ENCODE results near the gene NACC2.

NACC2 gene

GRCh38 chr9:136024696-136025316 is 70.3 kb downstream of the NACC2 start:
- Mint-ChIP-seq H3K27me3 (peaks cover 27% of the 10 kb centered on the region), H3K4me3 (no peak overlapping the region), H3K36me3 (peaks cover 12% of the 10 kb centered on the region), H3K4me1 (peaks cover 4% of the 10 kb centered on the region), H3K9me3 (peaks cover 11% of the 10 kb centered on the region), H3K27ac (no peak overlapping the region)
- DNase-seq (ENCODE audit: low spot score in 2 of 2) (no peak), ATAC-seq (ENCODE audit: low read depth) (no peak)

- H3K9me3 Mint-ChIP-seq: peaks cover 11% of the 10 kb centered on the region
- H3K4me3 Mint-ChIP-seq: no peak overlapping the region
Measured at GRCh38 chr9:136024286-136024685, 70.8 kb downstream of the NACC2 start.

GRCh38 chr9:136023410-136024225 is 71.5 kb downstream of the NACC2 start:
- no peak for ATAC-seq (ENCODE audit: low read depth)

More at GRCh38 chr9:136024286-136024685, 70.8 kb downstream of the NACC2 start:
- DNase-seq (ENCODE audit: low spot score in 2 of 2) (no peak), ATAC-seq (ENCODE audit: low read depth) (no peak)
- Mint-ChIP-seq H3K4me1 (peaks cover 4% of the 10 kb centered on the region), H3K27me3 (peaks cover 27% of the 10 kb centered on the region), H3K27ac (no peak overlapping the region), H3K36me3 (peaks cover 12% of the 10 kb centered on the region)

GRCh38 chr9:136022731-136023409 is 72.2 kb downstream of the NACC2 start:
- Mint-ChIP-seq H3K27me3 (peaks cover 27% of the 10 kb centered on the region), H3K4me1 (peaks cover 4% of the 10 kb centered on the region), H3K27ac (no peak overlapping the region), H3K36me3 (peaks cover 12% of the 10 kb centered on the region), H3K4me3 (no peak overlapping the region), H3K9me3 (peaks cover 11% of the 10 kb centered on the region)
- DNase-seq (ENCODE audit: low spot score in 2 of 2) (no peak), ATAC-seq (ENCODE audit: low read depth) (no peak)

More at GRCh38 chr9:136023410-136024225, 71.5 kb downstream of the NACC2 start:
- H3K9me3 Mint-ChIP-seq: peaks cover 11% of the 10 kb centered on the region
- no peak overlapping the region for H3K4me3 Mint-ChIP-seq
- no peak for DNase-seq (ENCODE audit: low spot score in 2 of 2)
- H3K4me1 Mint-ChIP-seq: peaks cover 4% of the 10 kb centered on the region
- H3K36me3 Mint-ChIP-seq: peaks cover 12% of the 10 kb centered on the region
- H3K27ac Mint-ChIP-seq: no peak overlapping the region
- H3K27me3 Mint-ChIP-seq: peaks cover 27% of the 10 kb centered on the region

- Mint-ChIP-seq H3K27me3 (peaks cover 24% of the 10 kb centered on the region), H3K36me3 (peaks cover 10% of the 10 kb centered on the region), H3K27ac (no peak overlapping the region), H3K4me3 (no peak overlapping the region), H3K4me1 (peaks cover 4% of the 10 kb centered on the region), H3K9me3 (peaks cover 10% of the 10 kb centered on the region)
- no peak for ATAC-seq (ENCODE audit: low read depth)
- DNase-seq (ENCODE audit: low spot score in 2 of 2): no peak
Measured at GRCh38 chr9:136021872-136022681, 73.0 kb downstream of the NACC2 start.

GRCh38 chr9:136021171-136021871 is 73.8 kb downstream of the NACC2 start:
- peaks cover 8% of the 10 kb centered on the region for H3K36me3 Mint-ChIP-seq
- H3K9me3 Mint-ChIP-seq: peaks cover 7% of the 10 kb centered on the region
- H3K4me1 Mint-ChIP-seq: peaks cover 4% of the 10 kb centered on the region
- H3K4me3 Mint-ChIP-seq: no peak overlapping the region
- no peak overlapping the region for H3K27ac Mint-ChIP-seq
- H3K27me3 Mint-ChIP-seq: peaks cover 25% of the 10 kb centered on the region
- DNase-seq (ENCODE audit: low spot score in 2 of 2) (no peak), ATAC-seq (ENCODE audit: low read depth) (no peak)

- no peak for DNase-seq (ENCODE audit: low spot score in 2 of 2)
- Mint-ChIP-seq H3K27me3 (peaks cover 25% of the 10 kb centered on the region), H3K27ac (no peak overlapping the region), H3K9me3 (peaks cover 6% of the 10 kb centered on the region), H3K4me3 (no peak overlapping the region), H3K36me3 (peaks cover 8% of the 10 kb centered on the region), H3K4me1 (peaks cover 4% of the 10 kb centered on the region)
- no peak for ATAC-seq (ENCODE audit: low read depth)
Measured at GRCh38 chr9:136020671-136021070, 74.4 kb downstream of the NACC2 start.

- Mint-ChIP-seq H3K36me3 (peaks cover 8% of the 10 kb centered on the region), H3K9me3 (peaks cover 4% of the 10 kb centered on the region), H3K27ac (no peak overlapping the region), H3K4me3 (no peak overlapping the region), H3K27me3 (peaks cover 24% of the 10 kb centered on the region), H3K4me1 (peaks cover 4% of the 10 kb centered on the region)
- ATAC-seq (ENCODE audit: low read depth) (no peak), DNase-seq (ENCODE audit: low spot score in 2 of 2) (no peak)
Measured at GRCh38 chr9:136020206-136020605, 74.9 kb downstream of the NACC2 start.

GRCh38 chr9:136019681-136020060 is 75.4 kb downstream of the NACC2 start:
- H3K4me1 Mint-ChIP-seq: peaks cover 4% of the 10 kb centered on the region
- peaks cover 4% of the 10 kb centered on the region for H3K9me3 Mint-ChIP-seq
- H3K36me3 Mint-ChIP-seq: peaks cover 8% of the 10 kb centered on the region
- ATAC-seq (ENCODE audit: low read depth) (no peak), DNase-seq (ENCODE audit: low spot score in 2 of 2) (no peak)
- no peak overlapping the region for H3K27ac Mint-ChIP-seq
- no peak overlapping the region for H3K4me3 Mint-ChIP-seq
- H3K27me3 Mint-ChIP-seq: peaks cover 23% of the 10 kb centered on the region

GRCh38 chr9:136019041-136019680 is 75.9 kb downstream of the NACC2 start:
- peaks cover 25% of the 10 kb centered on the region for H3K27me3 Mint-ChIP-seq
- DNase-seq (ENCODE audit: low spot score in 2 of 2) (no peak), ATAC-seq (ENCODE audit: low read depth) (no peak)
- peaks cover 2% of the 10 kb centered on the region for H3K9me3 Mint-ChIP-seq
- no peak overlapping the region for H3K4me3 Mint-ChIP-seq
- H3K4me1 Mint-ChIP-seq: peaks cover 2% of the 10 kb centered on the region
- no peak overlapping the region for H3K27ac Mint-ChIP-seq
- peaks cover 6% of the 10 kb centered on the region for H3K36me3 Mint-ChIP-seq

- Mint-ChIP-seq H3K4me3 (no peak overlapping the region), H3K36me3 (peaks cover 2% of the 10 kb centered on the region)
Measured at GRCh38 chr9:136018257-136019031, 76.6 kb downstream of the NACC2 start.

More at GRCh38 chr9:136018257-136019031, 76.6 kb downstream of the NACC2 start:
- Mint-ChIP-seq H3K4me1 (no peaks in the 10 kb centered on the region), H3K9me3 (no peaks in the 10 kb centered on the region), H3K27ac (no peak overlapping the region), H3K27me3 (peaks cover 19% of the 10 kb centered on the region)
- DNase-seq (ENCODE audit: low spot score in 2 of 2): no peak
- ATAC-seq (ENCODE audit: low read depth): no peak
